SIG-M5 (cell line): Measurements from ENCODE around the gene KLHL33.
"Not testable (repeated sequence)": the region's sequence is repeated elsewhere in the genome, so short reads cannot be mapped to it uniquely, and the experiment has no call there.

Experiments
- DNase-seq: peaks from one replicate; lab custom pipeline; 2025; lab: John Stamatoyannopoulos, UW

The KLHL33 gene

DNA sequence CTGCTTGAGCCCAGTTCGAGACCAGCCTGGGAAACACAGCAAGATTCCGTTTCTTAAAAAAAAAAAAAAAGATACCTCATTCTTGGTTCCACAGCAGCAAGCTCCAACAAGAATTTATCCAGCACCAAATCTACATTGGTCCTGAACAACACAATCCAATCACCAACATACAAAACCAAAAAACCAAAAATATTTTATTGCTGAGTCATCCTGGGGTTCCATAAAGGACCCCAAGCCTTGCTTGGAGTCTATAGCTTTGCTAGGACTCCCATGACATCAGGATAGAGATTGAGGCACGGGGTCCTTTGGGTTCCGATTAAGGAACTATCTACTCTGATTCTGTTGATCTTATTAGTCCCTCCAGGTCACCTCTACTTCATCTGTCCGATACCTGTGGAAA, 10.9 kb upstream of the KLHL33 start:
- DNase-seq, result no peak

- DNase-seq, result not testable (repeated sequence)
These were observed 7.7 kb upstream of the KLHL33 start for GRCh38 chr14:20443650-20444049.

GRCh38 chr14:20441461-20441860, 5.5 kb upstream of the KLHL33 start:
- no peak for DNase-seq

DNA sequence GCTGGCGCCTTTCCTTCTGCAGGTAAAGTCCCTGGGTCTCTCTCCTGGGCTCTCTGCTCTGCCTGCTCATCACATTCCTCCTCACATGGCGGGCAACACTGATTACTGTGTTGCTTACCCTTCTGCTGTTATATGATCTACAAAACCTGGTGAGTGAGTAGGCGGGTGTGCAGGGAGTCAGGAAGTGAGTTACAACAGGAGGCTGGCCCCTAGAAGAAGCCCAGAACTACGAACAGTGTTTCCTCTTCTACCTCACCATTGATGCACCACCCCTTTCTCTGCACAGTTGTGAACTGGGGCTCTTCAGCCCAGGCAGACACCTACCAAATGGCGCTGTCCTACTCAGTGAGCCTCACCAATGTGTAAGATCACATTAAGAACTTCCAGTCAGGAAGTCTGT, 4.9 kb upstream of the KLHL33 start:
- no peak for DNase-seq

GRCh38 chr14:20440465-20440864, 4.5 kb upstream of the KLHL33 start:
- no peak for DNase-seq

GRCh38 chr14:20438664-20439063, 2.7 kb upstream of the KLHL33 start:
- DNase-seq, result no peak

DNA sequence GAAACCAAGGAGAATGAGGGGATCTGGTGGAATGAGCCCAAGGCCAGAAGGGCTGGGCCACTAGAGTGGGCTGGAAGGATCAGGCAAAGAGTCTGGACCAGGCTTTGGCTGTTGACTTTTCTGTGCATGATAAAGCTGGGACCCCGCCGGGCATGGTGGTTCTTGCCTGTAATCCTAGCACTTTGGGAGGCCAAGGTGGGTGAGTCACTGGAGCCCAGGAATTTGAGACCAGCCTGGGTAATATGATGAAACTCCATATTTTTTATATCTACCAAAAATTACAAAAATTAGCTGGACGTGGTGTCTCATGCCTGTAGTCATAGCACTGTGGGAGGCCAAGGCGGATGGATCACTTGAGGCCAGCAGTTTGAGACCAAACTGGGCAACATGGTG, 393 bp upstream of the KLHL33 start:
- DNase-seq, result no peak

DNA sequence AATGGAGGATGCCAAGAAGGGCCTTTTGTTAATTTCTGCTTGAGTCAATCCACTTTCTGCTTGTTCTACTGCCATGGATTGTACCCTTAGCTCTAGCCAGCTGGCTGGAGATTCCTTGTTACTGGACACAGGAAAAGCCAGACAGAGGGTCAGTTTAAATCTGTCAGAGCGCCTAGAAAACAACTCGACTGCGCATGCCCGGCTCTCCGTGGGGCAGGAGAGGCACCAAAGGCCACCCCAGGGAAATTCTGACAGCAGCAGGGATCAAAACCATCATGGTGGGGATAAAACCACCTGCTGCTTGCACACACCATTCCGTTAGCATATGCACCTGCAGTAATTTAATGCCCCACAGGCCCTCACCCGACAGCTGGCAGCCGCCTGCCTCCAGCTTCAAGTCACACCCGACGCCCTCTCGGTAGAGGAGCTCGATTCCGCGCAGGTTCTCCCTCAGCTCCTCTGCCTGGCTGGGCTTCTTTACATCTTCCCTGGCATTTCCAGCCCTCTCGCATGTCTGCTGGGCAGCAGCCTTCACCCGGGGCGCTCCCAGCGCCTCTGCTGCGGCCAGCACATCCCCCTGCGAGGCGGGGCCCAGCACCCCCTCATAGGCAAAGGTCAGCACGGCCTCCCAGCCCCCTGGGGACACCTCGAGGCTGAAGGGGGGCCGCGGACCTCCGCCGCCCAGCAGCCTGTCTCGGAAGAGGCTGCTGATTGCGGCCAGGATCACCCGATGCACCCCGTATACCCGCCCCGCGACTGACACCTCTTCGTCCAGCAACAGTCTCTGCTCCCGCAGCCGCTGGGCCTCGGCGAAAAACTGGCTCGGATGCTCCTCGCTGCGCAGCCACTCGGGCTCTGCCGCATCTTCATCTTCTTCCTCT, 1.0 kb downstream of the KLHL33 start:
- DNase-seq, result no peak

GRCh38 chr14:20429801-20430669, 5.9 kb downstream of the KLHL33 start:
- no peak for DNase-seq

- DNase-seq, result no peak
These were observed 7.2 kb downstream of the KLHL33 start for GRCh38 chr14:20428802-20429201.

DNA sequence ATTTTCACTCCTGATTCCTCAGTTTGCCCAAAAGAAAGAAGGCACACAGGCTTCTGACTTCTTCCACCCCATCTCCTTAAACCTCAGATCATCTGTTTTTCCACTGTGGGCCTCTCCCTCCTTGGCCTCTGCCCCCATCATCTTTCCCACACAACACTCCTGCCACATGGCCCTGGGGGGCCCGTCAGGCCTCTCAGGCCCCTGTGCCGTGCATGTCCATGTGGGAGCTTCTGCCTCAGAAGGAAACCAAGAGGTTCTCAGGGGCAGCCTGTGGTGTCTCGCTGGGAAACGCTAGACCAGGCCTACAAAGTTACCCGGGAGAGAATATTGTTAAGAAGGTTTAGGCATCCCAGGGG, 8.0 kb downstream of the KLHL33 start:
- no peak for DNase-seq

- peak; percentile 82 for DNase-seq
These were observed 8.5 kb downstream of the KLHL33 start for GRCh38 chr14:20427231-20428009.

- no peak for DNase-seq
These were observed 11.1 kb downstream of the KLHL33 start for GRCh38 chr14:20424851-20425250.

DNA sequence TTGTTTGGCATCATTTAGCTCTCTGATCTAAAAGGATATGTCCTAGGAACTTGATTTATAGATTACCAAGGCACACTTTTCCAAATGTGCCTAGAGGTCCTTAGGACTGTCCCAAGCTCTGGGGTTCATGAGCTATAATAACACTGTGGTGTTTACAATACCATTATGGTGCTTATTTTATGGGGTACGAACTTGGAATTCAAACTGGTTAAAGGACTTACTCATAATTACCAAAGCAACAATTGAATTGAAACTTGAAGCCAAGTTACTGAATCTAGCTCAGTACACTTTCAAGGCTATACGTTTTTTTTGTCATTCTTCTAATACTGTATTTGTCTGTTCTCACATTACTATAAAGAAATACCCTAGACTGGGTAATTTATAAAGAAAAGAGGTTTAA, 13.1 kb downstream of the KLHL33 start:
- DNase-seq, result no peak

GRCh38 chr14:20421267-20421666, 14.7 kb downstream of the KLHL33 start:
- DNase-seq, result no peak

DNA sequence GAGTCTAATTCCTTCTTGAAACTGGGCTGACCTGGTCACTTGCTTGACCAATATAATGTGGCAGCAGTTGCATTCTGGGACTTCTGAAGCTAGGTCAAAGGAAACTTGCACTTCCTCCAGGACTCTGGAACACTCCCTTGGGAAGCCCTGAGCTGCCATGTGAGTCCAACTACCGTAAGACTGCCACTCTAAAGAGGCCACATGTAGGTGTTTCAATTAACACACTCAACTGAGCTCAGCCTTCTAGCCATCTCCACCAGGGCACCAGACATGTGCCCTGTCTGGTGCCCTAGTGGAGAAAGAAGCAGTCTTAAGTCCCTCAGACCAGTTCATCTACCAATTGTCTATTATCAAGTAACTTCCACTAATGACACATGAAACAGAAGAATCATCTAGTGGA, 16.5 kb downstream of the KLHL33 start:
- DNase-seq, result no peak

GRCh38 chr14:20418501-20418909, 17.5 kb downstream of the KLHL33 start:
- DNase-seq, result no peak

DNA sequence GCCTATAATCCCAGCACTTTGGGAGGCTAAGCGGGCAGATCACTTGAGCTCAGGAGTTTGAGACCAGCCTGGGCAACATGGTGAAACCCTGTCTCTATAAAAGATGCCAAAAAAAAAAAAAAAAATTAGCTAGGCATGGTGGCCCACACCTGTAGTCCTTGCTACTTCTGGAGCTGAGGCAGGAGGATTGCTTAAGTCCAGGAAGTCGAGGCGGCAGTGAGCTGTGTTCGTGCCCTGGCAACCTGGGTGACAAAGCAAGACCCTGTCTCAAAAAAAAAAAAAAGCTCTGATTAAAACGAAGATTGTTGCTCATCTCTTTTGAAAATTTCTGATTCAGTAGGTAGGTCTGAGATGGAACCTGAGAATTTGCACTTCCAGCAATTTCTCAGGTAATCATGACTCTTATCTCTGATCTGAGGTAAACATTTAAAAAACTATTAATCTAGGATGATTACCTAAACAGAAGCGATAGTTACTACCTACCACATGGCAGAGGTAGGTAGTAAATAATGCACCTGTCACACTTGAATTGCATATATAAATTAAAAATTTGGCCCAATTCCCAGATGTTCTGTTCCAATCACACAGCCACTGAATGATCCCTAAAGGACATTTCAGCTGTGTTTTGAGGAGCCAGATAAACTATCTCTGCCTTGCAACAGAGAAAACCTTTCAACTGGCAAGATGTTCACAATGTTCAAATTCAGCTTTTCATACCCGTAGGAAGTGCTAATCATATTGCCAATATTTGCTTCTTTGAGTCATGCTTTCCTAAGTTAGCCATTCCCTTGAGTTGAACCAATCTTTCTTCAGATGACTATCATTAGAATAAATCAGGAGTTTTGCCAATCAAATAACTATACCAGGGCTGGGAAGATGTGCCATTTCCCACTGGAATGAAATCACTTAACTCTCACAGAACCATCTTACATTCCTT, 18.4 kb downstream of the KLHL33 start:
- no peak for DNase-seq

DNA sequence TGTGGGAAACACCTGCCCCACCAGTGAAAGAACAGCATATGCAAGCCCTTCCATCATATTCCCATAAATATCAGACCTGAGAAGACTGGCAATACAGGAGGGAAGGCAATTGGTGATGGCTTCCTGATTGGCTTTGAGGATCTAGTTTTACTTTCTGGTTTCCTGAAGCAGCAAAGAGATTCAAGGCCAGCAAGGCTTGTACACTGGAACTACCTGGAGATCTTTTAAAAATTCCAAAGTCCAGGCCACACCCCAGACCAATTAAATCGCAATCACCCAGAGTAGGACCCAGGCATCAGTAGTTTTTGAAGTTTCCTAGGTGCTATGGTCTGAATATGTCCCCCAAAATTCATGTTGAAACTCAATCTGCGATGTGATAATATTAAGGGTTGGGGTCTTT, 19.7 kb downstream of the KLHL33 start:
- DNase-seq, result no peak

DNA sequence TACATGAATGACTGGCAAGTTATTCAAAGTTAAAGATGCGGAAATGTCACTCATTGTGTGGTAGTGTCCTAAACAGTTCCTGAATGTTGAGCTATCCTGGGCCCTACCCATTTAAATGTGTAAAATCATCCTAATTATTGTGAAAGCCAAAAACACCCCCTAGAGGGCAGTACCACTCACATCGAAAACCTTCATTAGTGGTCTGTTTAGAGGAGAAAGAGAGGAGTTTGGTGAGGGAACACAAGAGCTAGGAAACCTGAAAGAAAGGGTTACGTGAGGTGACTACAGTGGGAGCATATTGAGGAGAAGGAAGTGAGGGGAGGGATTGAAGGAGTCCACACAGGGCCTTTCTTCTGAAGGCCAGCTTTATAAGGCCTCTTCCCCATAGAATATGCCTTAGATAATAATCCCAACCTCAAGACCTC, 20.2 kb downstream of the KLHL33 start:
- DNase-seq, result peak; percentile 14

DNA sequence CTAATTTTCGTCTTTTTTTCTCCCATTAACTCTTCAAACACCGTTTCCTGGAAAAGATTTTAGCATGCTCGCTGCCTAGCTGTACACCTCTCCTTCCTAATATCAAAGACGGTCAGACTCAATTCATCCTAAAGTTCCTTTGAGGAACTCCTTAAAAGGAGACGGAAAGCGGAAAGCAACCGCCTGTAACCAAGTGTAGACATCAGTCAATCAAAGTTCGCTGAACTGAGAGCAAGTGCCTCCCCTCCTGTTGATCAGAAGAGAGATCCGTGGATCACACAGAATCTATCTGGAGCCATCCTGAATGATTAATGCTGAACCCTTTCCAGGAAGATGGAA, 22.3 kb downstream of the KLHL33 start:
- DNase-seq, result no peak
